Fibroblast of skin of scalp (primary cell): ENCODE measurements around the gene KIF5C. TPM values are rescaled to one million over a fixed set of nuclear protein-coding genes. Genes with fewer than 3 reads are reported as not detected.
"Not testable (repeated sequence)": the region's sequence is repeated elsewhere in the genome, so short reads cannot be mapped to it uniquely, and the experiment has no call there.

Source experiments
- DNase-seq: peaks from one replicate; pipeline ENCODE4 v3.0.0-alpha.2; 2013
- polyA plus RNA-seq, 2 experiments: library from polyadenylated mRNA; unstranded; fragments of 120-200 nt; gene quantifications; one replicate each; pipeline ENCODE4 v1.2.1, GENCODE V29; 2013; ENCODE audit not compliant: insufficient read length in 2 of 2

KIF5C gene
- 0.47 TPM for polyA plus RNA-seq (2013, experiment 1 of 2; ENCODE audit: insufficient read length)
- 0.97 TPM for polyA plus RNA-seq (2013, experiment 2 of 2; ENCODE audit: insufficient read length)

- peak; percentile 82 for DNase-seq
Observed at GRCh38 chr2:148874868-148875341, at the start of gene KIF5C. Gene KIF5C, plus strand, starts transcription at chr2:148875227. Its CDS starts 391 bp downstream, at chr2:148875618.

DNA sequence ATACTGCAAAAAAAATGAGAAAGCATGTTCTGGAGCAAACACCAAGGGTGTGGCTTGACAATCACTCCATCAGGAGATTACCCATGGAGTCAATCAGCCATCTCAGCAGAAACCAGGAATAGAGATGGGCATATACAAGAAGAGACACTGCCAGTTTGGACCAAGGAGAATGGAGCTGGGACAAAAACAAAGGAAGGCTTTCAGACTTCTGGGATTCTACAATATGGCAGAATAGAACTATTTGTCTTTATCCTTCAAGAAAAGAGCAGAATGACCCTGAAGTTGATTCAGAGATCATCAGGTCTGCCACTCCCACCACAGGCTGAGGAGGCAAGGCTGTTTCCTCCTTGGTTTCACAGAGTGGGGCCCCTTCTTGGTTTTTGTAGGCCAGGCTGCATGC lies 48.2 kb upstream of the KIF5C start:
- no peak for DNase-seq

DNA sequence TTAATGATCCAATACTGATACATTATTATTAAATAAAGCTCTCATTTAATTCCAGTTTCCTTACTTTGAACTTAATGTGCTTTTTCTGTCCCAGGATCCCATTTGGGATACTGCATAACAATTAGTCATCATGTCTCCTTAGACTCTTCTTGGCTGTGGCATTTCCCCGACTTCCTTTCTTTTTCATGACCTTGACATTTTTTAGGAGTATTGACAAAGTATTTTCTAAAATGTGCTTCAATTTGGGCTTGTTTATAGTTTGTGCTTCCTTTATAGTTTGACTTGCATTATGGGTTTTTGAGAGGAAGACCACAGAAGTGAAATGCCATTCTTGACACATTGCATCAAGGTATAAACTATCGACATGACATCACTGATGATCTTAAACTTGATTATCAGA lies 46.1 kb upstream of the KIF5C start:
- no peak for DNase-seq

GRCh38 chr2:148829618-148830017 lies 45.4 kb upstream of the KIF5C start:
- no peak for DNase-seq

GRCh38 chr2:148832637-148833036 lies 42.4 kb upstream of the KIF5C start:
- DNase-seq, result no peak

DNA sequence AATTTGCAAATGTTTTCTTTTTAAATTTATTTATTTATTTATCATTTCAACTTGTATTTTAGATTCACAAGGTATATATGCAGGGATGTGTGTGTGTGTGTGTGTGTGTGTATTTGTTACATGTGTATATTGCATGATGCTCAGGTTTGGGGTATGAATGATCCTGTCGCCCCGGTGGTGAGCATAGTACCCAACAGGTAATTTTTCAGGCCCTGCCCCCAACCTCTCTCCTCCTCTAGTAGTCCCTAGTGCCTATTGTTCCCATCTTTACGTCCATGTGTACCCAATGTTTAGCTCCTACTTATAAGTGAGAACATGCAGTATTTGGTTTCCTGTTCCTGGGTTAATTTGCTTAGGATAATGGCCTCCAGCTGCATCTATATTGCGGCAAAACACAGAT lies 33.0 kb upstream of the KIF5C start:
- DNase-seq, result no peak

DNA sequence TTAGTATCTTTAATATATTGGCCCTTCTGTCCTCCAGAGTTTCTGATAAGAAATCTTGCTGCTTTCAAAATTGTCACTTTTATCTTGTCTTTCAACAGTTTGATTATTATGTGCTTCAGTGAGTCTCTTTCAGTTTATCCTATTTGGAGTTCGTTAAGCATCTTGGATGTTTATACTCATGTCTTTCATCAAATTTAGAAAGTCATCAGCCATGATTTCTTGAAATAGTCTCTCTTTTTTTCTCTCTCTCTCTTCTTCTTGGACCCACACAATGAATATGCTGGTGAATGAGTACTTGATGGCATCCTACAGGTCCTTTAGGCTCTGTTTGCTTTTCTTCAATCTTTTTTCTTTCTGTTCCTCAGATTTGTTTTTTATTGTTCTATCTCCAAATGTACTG lies 26.9 kb upstream of the KIF5C start:
- DNase-seq, result no peak

GRCh38 chr2:148853458-148853857 lies 21.6 kb upstream of the KIF5C start:
- DNase-seq, result no peak

- no peak for DNase-seq
Observed at GRCh38 chr2:148860037-148860436, 15.0 kb upstream of the KIF5C start.

GRCh38 chr2:148861367-148861766 lies 13.7 kb upstream of the KIF5C start:
- no peak for DNase-seq

DNA sequence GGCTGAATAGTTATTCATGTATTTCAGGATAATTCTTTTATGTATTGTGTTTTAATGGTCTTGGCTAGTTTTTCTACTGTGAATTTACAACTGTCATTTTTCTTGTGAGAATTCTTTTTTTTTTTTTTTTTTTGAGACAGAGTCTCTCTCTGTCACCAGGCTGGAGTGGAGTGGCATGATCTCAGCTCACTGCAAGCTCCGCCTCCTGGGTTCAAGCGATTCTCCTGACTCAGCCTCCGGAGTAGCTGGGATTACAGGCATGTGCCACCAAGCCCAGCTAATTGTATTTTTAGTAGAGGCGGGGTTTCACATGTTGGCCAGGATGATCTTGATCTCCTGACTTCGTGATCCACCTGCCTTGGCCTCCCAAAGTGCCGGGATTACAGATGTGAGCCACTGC lies 12.5 kb upstream of the KIF5C start:
- DNase-seq, result not testable (repeated sequence)

DNA sequence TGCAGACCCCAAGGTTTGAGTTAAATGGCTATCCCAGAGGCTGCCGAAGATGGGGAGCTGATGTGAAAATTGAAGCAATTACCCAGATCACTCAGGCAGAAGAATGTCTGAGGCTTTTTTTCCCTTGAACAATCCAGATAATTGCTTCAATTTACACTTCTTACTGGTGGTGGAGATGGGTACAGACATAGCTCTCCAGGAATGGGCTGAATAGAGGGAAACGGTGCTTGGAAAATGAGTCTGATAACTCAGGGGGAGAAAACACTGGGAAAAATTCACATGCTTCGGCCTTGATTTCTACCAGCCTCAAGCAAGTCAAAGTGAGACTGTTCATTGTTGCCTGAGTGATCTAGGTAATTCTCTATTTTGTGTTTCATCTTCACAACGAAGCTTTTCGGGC lies 9.5 kb upstream of the KIF5C start:
- no peak for DNase-seq

GRCh38 chr2:148866091-148866490 lies 8.9 kb upstream of the KIF5C start:
- no peak for DNase-seq

DNA sequence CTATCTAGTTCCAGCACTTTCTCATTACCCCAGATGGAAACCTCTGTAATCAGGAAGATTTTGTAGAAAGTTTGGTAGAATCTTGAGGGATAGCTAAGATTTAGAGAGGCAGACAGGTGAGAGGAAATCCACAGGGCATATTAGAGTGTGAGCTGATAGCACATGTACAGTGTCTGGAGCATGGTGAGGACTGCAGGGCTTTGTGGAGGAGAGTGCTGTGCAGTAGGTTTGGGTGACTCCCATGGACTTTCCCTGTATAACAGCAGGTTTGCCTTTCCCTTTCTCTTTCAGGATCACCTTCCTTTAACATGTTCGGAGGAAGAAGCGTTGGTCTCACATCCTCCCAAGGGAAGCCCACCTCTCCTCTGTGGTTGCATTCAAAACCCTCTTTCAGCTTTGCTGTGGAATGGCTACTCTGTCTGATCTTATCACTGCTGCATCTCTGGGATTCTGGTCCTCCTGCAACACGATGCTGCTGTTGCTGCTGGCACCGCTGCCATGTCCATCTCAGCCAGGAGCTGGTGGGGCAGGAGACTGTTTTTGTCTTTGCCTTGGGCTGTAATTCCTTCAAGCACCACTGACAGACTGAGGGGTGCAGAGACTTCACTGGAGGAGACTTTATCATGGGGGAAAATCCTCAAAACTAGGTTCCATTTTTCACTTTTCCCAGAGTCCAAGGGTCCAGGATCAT lies 7.8 kb upstream of the KIF5C start:
- DNase-seq, result no peak

DNA sequence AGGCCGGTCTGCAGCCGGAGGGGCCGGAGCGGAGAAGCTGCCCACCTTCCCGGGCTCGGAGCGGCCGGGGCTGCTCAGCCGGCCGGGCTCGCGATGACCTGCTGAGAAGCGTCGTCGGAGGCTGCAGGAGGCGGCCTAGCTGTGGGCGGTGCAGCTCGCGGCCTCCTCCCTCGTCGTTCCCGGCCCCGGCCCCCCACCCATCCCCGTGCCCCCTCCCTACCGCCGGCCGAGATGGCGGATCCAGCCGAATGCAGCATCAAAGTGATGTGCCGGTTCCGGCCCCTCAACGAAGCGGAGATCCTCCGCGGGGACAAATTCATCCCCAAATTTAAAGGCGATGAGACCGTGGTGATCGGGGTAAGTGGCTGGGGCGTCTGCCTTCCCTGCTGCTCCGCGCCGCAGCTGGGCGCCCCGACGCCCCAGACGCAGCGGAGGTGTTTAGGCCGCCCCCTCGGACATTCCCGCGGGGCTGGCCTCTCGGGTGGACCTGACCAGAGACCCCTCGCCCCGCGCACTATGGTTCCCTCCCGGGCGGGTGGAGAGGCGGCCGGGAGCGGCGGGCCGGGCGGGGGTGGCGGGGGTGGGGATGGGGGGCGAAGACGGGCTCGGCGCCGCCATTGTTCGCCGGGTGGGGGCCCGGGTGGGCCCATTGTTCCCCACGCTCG lies 492 bp downstream of the KIF5C start:
- no peak for DNase-seq

DNA sequence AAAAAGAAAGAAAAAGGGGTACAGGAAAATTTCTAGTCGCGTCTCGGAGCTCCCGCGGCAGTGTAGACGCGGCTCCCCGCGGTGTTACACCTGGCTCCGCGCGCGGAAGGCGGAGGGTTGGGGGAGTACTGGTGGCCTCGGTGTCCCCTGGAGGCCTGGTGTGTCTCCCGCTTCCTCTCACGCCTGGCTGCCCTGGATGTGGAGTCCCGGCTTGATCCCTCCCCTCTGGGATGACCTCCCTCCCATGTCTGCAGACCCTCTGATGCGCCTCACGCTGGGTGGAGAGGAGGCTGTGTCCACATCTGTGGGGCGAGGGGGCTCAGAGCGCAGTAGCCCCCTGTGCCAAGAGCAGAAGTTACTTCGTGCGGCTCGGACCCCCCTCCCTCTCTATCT lies 1.2 kb downstream of the KIF5C start:
- no peak for DNase-seq

- peak; percentile 4 for DNase-seq
Observed at GRCh38 chr2:148876595-148877402, 1.8 kb downstream of the KIF5C start.

DNA sequence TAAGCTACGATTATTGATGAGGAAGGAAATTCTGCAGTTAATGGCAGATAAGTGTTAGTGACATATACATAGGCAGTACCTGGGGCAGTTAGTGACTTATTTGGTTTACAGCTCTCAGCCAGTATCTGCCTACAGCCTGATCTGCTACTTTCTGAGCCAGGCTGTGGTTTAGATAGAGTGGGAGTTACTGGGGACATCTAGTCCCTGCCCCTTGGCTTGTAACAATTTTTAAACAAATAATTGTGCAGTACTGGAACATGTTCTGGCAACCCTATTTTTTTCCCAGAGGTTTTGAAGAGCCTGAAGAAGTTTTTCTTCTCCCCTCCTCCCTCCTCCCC lies 2.3 kb downstream of the KIF5C start:
- no peak for DNase-seq

- no peak for DNase-seq
Observed at GRCh38 chr2:148880636-148881035, 5.6 kb downstream of the KIF5C start.

DNA sequence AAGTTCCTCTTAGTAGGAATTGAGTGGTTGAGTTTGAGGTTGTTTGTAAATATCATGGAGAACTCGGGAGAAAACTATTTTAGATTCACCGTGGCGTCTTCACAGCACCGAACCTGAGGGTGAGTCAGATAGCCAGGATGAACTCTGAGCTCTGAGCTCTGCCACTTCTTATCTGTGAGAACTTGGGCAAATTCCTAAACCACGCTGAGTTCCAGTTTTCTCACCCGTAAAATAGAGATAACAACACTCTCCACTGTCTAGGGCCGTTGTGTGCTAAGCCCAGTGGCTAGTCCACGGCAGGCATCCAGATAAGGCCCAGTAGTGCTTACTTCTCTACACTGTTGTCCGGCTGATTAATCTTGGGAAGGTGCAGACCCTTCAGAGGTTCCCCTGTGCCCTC lies 7.0 kb downstream of the KIF5C start:
- no peak for DNase-seq

- DNase-seq, result no peak
Observed at GRCh38 chr2:148885209-148885608, 10.2 kb downstream of the KIF5C start.

DNA sequence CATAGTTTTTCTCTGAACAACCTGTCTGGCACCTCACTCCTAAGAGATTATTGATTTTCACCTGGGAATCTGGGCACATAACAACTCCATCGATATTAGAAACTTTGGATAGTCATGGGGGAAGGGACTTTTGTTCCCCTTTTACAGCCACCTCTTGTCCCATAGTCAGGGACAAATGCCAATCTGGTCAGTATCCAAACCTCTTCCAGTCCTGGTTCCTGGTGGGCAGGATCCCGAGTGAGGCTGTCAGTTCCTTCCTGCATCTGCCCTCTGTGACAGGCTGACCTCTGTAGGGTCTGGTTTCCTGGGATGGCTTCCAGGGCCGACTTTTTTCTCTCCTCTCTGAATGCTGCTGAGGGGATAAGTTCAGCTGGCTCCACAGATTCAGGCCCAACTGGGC lies 11.0 kb downstream of the KIF5C start:
- DNase-seq, result no peak

GRCh38 chr2:148887350-148888002 lies 12.4 kb downstream of the KIF5C start:
- no peak for DNase-seq
